H1 (cell line): Measurements from ENCODE around the gene STRN. TPM values are rescaled to one million over a fixed set of nuclear protein-coding genes. Genes with fewer than 3 reads are reported as not detected.

Source experiments
- CTCF ChIP-seq, 3 experiments: IDR thresholded peaks; 1 replicate in 2 of 3; 2 replicates in 1 of 3; pipeline versions ENCODE4 v1.5.1 to v1.6.1; 2011; ENCODE audit warnings: low read length in 3 of 3, mild to moderate bottlenecking in 3 of 3, inconsistent platforms in 2 of 3, low read depth in 1 of 3, moderate library complexity in 1 of 3; ENCODE audit not compliant: insufficient read depth in 1 of 3; ENCODE audit errors: control extremely low read depth in 1 of 3
- polyA plus RNA-seq, 7 experiments: library from polyadenylated mRNA; depleted of rRNA in 3 of 7; stranded (reverse) in 5 of 7; unstranded in 2 of 7; fragments of >200 nt in 5 of 7; fragments of 200-250 nt in 2 of 7; gene quantifications; 1 replicate in 5 of 7; 2 replicates in 1 of 7; 4 replicates in 1 of 7; pipeline versions ENCODE4 v1.2.1 to v1.2.3, GENCODE V29; 2011 to 2013; ENCODE audit warnings: missing spikeins in 2 of 7, mixed read lengths in 2 of 7
- total RNA-seq: library from RNA; stranded (reverse); fragmentation: NEBNext Ultra II Directional; extraction: Animal tissue kit (Norgen Biotek cat#: 25700); gene quantifications from 2 replicates; pipeline ENCODE4 v1.2.1, GENCODE V29; 2021

STRN gene
- total and polyA plus RNA-seq, 2 of the 8 experiments (the other 6 are each of a cell fraction or from before 2014, with no cell fraction given) = 8.3 to 47.0 TPM

- TF ChIP-seq CTCF (IDR thresholded peaks at IDR 0.05; ENCODE audit: control extremely low read depth in 1 of 3, insufficient read depth in 1 of 3, low read depth in 1 of 3, low read length in 3 of 3) = no peak
- TF ChIP-seq, all 59 proteins: peak for 0
Observed at GRCh38 chr2:36855429-36855828, 110.9 kb downstream of the STRN start (continued).
